ENCODE data around the gene PRR20B. TPM values are rescaled to one million over a fixed set of nuclear protein-coding genes. Genes with fewer than 3 reads are reported as not detected.
"Not testable (repeated sequence)": the region's sequence is repeated elsewhere in the genome, so short reads cannot be mapped to it uniquely, and the experiment has no call there.

Gene PRR20B
- not detected for total RNA-seq

- H3K9me3 ChIP-seq; H3K27me3 ChIP-seq; H3K27ac ChIP-seq; H3K36me3 ChIP-seq; DNase-seq (ENCODE audit: low spot score in 2 of 2); H3K4me3 ChIP-seq; H3K4me1 ChIP-seq: not testable (repeated sequence)
- no CpG with 5 or more reads among the region's 22 CpGs for WGBS
Measured at GRCh38 chr13:57147188-57147587, at the start of gene PRR20B. TSS of gene PRR20B (plus strand) at chr13:57147488. CDS start at chr13:57147875, 387 bp downstream.

- TF ChIP-seq POLR2AphosphoS5 (IDR thresholded peaks at IDR 0.05) (no peak), POLR2A (IDR thresholded peaks at IDR 0.05) (no peak), CTCF (IDR thresholded peaks at IDR 0.05) (no peak)
- Histone ChIP-seq H3K36me3 (no peaks in the 10 kb centered on the region), H3K27ac (no peak overlapping the region), H3K9me3 (no peaks in the 10 kb centered on the region), H3K4me3 (no peak overlapping the region), H3K27me3 (no peaks in the 10 kb centered on the region), H3K4me1 (no peaks in the 10 kb centered on the region)
- WGBS, result 92% methylated on average over 4 of the region's 4 CpGs
- no peak for DNase-seq (ENCODE audit: low spot score in 2 of 2)
Measured at GRCh38 chr13:57114945-57115344, 32.3 kb upstream of the PRR20B start.

- Histone ChIP-seq H3K36me3 (no peaks in the 10 kb centered on the region), H3K27ac (no peak overlapping the region), H3K4me1 (no peaks in the 10 kb centered on the region), H3K27me3 (no peaks in the 10 kb centered on the region), H3K4me3 (no peak overlapping the region), H3K9me3 (no peaks in the 10 kb centered on the region)
- 8% methylated on average over 1 of the region's 1 CpG for WGBS
- no peak for DNase-seq (ENCODE audit: low spot score in 2 of 2)
- TF ChIP-seq POLR2AphosphoS5 (IDR thresholded peaks at IDR 0.05) (no peak), POLR2A (IDR thresholded peaks at IDR 0.05) (no peak), EP300 (IDR thresholded peaks at IDR 0.05) (no peak), CTCF (IDR thresholded peaks at IDR 0.05) (no peak)
Measured at GRCh38 chr13:57123681-57124080, 23.6 kb upstream of the PRR20B start.

- Histone ChIP-seq H3K27ac (no peak overlapping the region), H3K4me1 (no peaks in the 10 kb centered on the region), H3K36me3 (no peaks in the 10 kb centered on the region), H3K27me3 (no peaks in the 10 kb centered on the region), H3K9me3 (no peaks in the 10 kb centered on the region), H3K4me3 (no peak overlapping the region)
- WGBS, result 84% methylated on average over 6 of the region's 6 CpGs
- DNase-seq (ENCODE audit: low spot score in 2 of 2), result no peak
- TF ChIP-seq CTCF (IDR thresholded peaks at IDR 0.05) (no peak), EP300 (IDR thresholded peaks at IDR 0.05) (no peak), POLR2AphosphoS5 (IDR thresholded peaks at IDR 0.05) (no peak), POLR2A (IDR thresholded peaks at IDR 0.05) (no peak)
Measured at GRCh38 chr13:57128909-57129308, 18.4 kb upstream of the PRR20B start.

- peaks cover 6% of the 10 kb centered on the region for H3K9me3 ChIP-seq
- no peak overlapping the region for H3K27ac ChIP-seq
- TF ChIP-seq POLR2A (IDR thresholded peaks at IDR 0.05) (no peak), EP300 (IDR thresholded peaks at IDR 0.05) (no peak), CTCF (IDR thresholded peaks at IDR 0.05) (no peak), POLR2AphosphoS5 (IDR thresholded peaks at IDR 0.05) (no peak)
- H3K4me3 ChIP-seq, result no peak overlapping the region
- no peaks in the 10 kb centered on the region for H3K36me3 ChIP-seq
- no peak for DNase-seq (ENCODE audit: low spot score in 2 of 2)
- H3K4me1 ChIP-seq, result no peaks in the 10 kb centered on the region
- WGBS, result 54% methylated on average over 2 of the region's 2 CpGs
- H3K27me3 ChIP-seq, result no peaks in the 10 kb centered on the region
Measured at GRCh38 chr13:57136093-57136492, 11.2 kb upstream of the PRR20B start.

GRCh38 chr13:57137585-57137984 is 9.7 kb upstream of the PRR20B start:
- 87% methylated on average over 4 of the region's 4 CpGs for WGBS
- no peak for DNase-seq (ENCODE audit: low spot score in 2 of 2)
- TF ChIP-seq POLR2AphosphoS5 (IDR thresholded peaks at IDR 0.05) (no peak), POLR2A (IDR thresholded peaks at IDR 0.05) (no peak), CTCF (IDR thresholded peaks at IDR 0.05) (no peak), EP300 (IDR thresholded peaks at IDR 0.05) (no peak)
- no peak overlapping the region for H3K4me3 ChIP-seq
- no peaks in the 10 kb centered on the region for H3K27me3 ChIP-seq
- H3K36me3 ChIP-seq, result no peaks in the 10 kb centered on the region
- H3K27ac ChIP-seq, result no peak overlapping the region
- H3K4me1 ChIP-seq, result no peaks in the 10 kb centered on the region
- H3K9me3 ChIP-seq, result peaks cover 6% of the 10 kb centered on the region

Data from suprapubic skin (tissue), 4 donors.